Memory B cell (primary cell): ENCODE data around the gene TPD52L2.
A peak's percentile ranks its signal among the peaks of the same experiment; 100 is the strongest.
"Not testable (repeated sequence)": the region's sequence is repeated elsewhere in the genome, so short reads cannot be mapped to it uniquely, and the experiment has no call there.

Source experiments
- ATAC-seq: fragments of 150-1000 bp; cut with Tn5 transposase; 2 replicates; pipeline ENCODE4 v1.10.0; 2021; ENCODE audit warnings: low read depth, mild to moderate bottlenecking, moderate library complexity
- DNase-seq, 2 donors: peaks; one replicate each; pipeline ENCODE4 v3.0.0; 2022; ENCODE audit warnings: low spot score in 2 of 2
- H3K27ac Mint-ChIP-seq: one replicate; pipeline ENCODE4 v1.8.0; 2022; ENCODE audit warnings: mild to moderate bottlenecking, moderate library complexity, mixed read lengths
- H3K27me3 Mint-ChIP-seq: one replicate; pipeline ENCODE4 v1.8.0; 2022; ENCODE audit warnings: mixed read lengths
- H3K36me3 Mint-ChIP-seq: one replicate; pipeline ENCODE4 v1.8.0; 2022; ENCODE audit warnings: mild to moderate bottlenecking, mixed read lengths
- H3K4me1 Mint-ChIP-seq: one replicate; pipeline ENCODE4 v1.8.0; 2022; ENCODE audit warnings: mixed read lengths
- H3K4me3 Mint-ChIP-seq: one replicate; pipeline ENCODE4 v1.8.0; 2022; ENCODE audit warnings: mild to moderate bottlenecking, moderate library complexity, mixed read lengths
- H3K9me3 Mint-ChIP-seq: one replicate; pipeline ENCODE4 v1.8.0; 2022; ENCODE audit warnings: mixed read lengths

Gene TPD52L2

GRCh38 chr20:63857764-63858392, 7.2 kb upstream of the TPD52L2 start:
- Mint-ChIP-seq H3K9me3 (no peaks in the 10 kb centered on the region), H3K27ac (peak overlapping the region; percentile 14), H3K27me3 (peaks cover 3% of the 10 kb centered on the region), H3K4me1 (peaks cover 17% of the 10 kb centered on the region), H3K4me3 (no peak overlapping the region), H3K36me3 (peaks cover 5% of the 10 kb centered on the region)
- no peak for DNase-seq
- ATAC-seq, result no peak

- H3K4me3 Mint-ChIP-seq, result no peak overlapping the region
- ATAC-seq, result no peak
These were observed 6.5 kb upstream of the TPD52L2 start for GRCh38 chr20:63858393-63859165.

GRCh38 chr20:63859166-63859699, 5.8 kb upstream of the TPD52L2 start:
- DNase-seq (no peak), ATAC-seq (no peak)
- Mint-ChIP-seq H3K36me3 (peaks cover 8% of the 10 kb centered on the region), H3K27ac (no peak overlapping the region), H3K4me1 (peaks cover 26% of the 10 kb centered on the region), H3K27me3 (peaks cover 1% of the 10 kb centered on the region), H3K4me3 (no peak overlapping the region), H3K9me3 (no peaks in the 10 kb centered on the region)

More at GRCh38 chr20:63858393-63859165, 6.5 kb upstream of the TPD52L2 start:
- Mint-ChIP-seq H3K9me3 (no peaks in the 10 kb centered on the region), H3K4me1 (peaks cover 21% of the 10 kb centered on the region), H3K27ac (peak overlapping the region; percentile 14), H3K27me3 (peaks cover 1% of the 10 kb centered on the region), H3K36me3 (peaks cover 8% of the 10 kb centered on the region)
- no peak for DNase-seq

GRCh38 chr20:63860325-63861051, 4.6 kb upstream of the TPD52L2 start:
- ATAC-seq (no peak), DNase-seq (no peak)
- Mint-ChIP-seq H3K36me3 (peaks cover 8% of the 10 kb centered on the region), H3K4me3 (no peak overlapping the region), H3K9me3 (no peaks in the 10 kb centered on the region), H3K27ac (no peak overlapping the region), H3K4me1 (peaks cover 26% of the 10 kb centered on the region), H3K27me3 (no peaks in the 10 kb centered on the region)

GRCh38 chr20:63861365-63861934, 3.6 kb upstream of the TPD52L2 start, which contains the start of gene ABHD16B:
Gene ABHD16B, plus strand, starts transcription at chr20:63861498. Its CDS starts 43 bp downstream, at chr20:63861541.
- Mint-ChIP-seq H3K36me3 (peaks cover 8% of the 10 kb centered on the region), H3K27me3 (no peaks in the 10 kb centered on the region), H3K4me3 (no peak within 1 kb of the TSS), H3K27ac (no peak within 1 kb of the TSS), H3K4me1 (peaks cover 31% of the 10 kb centered on the region), H3K9me3 (no peaks in the 10 kb centered on the region)
- DNase-seq (no peak), ATAC-seq (no peak)

GRCh38 chr20:63861981-63862901, 2.8 kb upstream of the TPD52L2 start:
- no peaks in the 10 kb centered on the region for H3K9me3 Mint-ChIP-seq
- no peak overlapping the region for H3K27ac Mint-ChIP-seq
- ATAC-seq (no peak), DNase-seq (no peak)
- peaks cover 31% of the 10 kb centered on the region for H3K4me1 Mint-ChIP-seq
- H3K4me3 Mint-ChIP-seq, result no peak overlapping the region
- H3K27me3 Mint-ChIP-seq, result no peaks in the 10 kb centered on the region
- H3K36me3 Mint-ChIP-seq, result peaks cover 8% of the 10 kb centered on the region

- peak overlapping the region; percentile 95 for H3K4me3 Mint-ChIP-seq
- H3K9me3 Mint-ChIP-seq, result no peaks in the 10 kb centered on the region
- DNase-seq (no peak), ATAC-seq (no peak)
- H3K27me3 Mint-ChIP-seq, result no peaks in the 10 kb centered on the region
- H3K36me3 Mint-ChIP-seq, result peaks cover 11% of the 10 kb centered on the region
- H3K4me1 Mint-ChIP-seq, result peaks cover 26% of the 10 kb centered on the region
- peak overlapping the region; percentile 91 for H3K27ac Mint-ChIP-seq
These were observed 1.9 kb upstream of the TPD52L2 start for GRCh38 chr20:63863021-63863797.

- Mint-ChIP-seq H3K9me3 (no peaks in the 10 kb centered on the region), H3K27ac (peak overlapping the region; percentile 91), H3K36me3 (peaks cover 14% of the 10 kb centered on the region), H3K4me3 (peak overlapping the region; percentile 95), H3K27me3 (no peaks in the 10 kb centered on the region), H3K4me1 (peaks cover 20% of the 10 kb centered on the region)
- peak; percentile 79 for ATAC-seq
- DNase-seq, result peak; percentile 71 to 81
These were observed 1.1 kb upstream of the TPD52L2 start for GRCh38 chr20:63863798-63864544.

GRCh38 chr20:63864545-63864977, 509 bp upstream of the TPD52L2 start:
- Mint-ChIP-seq H3K9me3 (no peaks in the 10 kb centered on the region), H3K36me3 (peaks cover 19% of the 10 kb centered on the region), H3K4me1 (peaks cover 18% of the 10 kb centered on the region), H3K4me3 (peak overlapping the region; percentile 95), H3K27ac (peak overlapping the region; percentile 91), H3K27me3 (no peaks in the 10 kb centered on the region)
- DNase-seq, result no peak
- ATAC-seq, result peak; percentile 7

GRCh38 chr20:63867042-63867441, 2.0 kb downstream of the TPD52L2 start:
- not testable (repeated sequence) for ATAC-seq, H3K27ac Mint-ChIP-seq, H3K27me3 Mint-ChIP-seq, H3K9me3 Mint-ChIP-seq, DNase-seq
- H3K4me1 Mint-ChIP-seq, result peaks cover 18% of the 10 kb centered on the region
- H3K4me3 Mint-ChIP-seq, result peak overlapping the region; percentile 59
- H3K36me3 Mint-ChIP-seq, result peaks cover 19% of the 10 kb centered on the region

- Mint-ChIP-seq H3K4me1 (peaks cover 15% of the 10 kb centered on the region), H3K27ac (no peak overlapping the region), H3K9me3 (no peaks in the 10 kb centered on the region), H3K4me3 (no peak overlapping the region), H3K36me3 (peaks cover 19% of the 10 kb centered on the region), H3K27me3 (no peaks in the 10 kb centered on the region)
- ATAC-seq (no peak), DNase-seq (no peak)
These were observed 3.2 kb downstream of the TPD52L2 start for GRCh38 chr20:63868264-63868663.

- no peaks in the 10 kb centered on the region for H3K27me3 Mint-ChIP-seq
- no peak overlapping the region for H3K4me3 Mint-ChIP-seq
- H3K4me1 Mint-ChIP-seq, result peaks cover 4% of the 10 kb centered on the region
- no peaks in the 10 kb centered on the region for H3K9me3 Mint-ChIP-seq
- DNase-seq (no peak), ATAC-seq (no peak)
- no peak overlapping the region for H3K27ac Mint-ChIP-seq
- peaks cover 30% of the 10 kb centered on the region for H3K36me3 Mint-ChIP-seq
These were observed 8.5 kb downstream of the TPD52L2 start for GRCh38 chr20:63873477-63873971.
